SJSA1 (cell line): ENCODE data around the gene TBC1D3D. TPM values are rescaled to one million over a fixed set of nuclear protein-coding genes. Genes with fewer than 3 reads are reported as not detected.
"Not testable (repeated sequence)": the region's sequence is repeated elsewhere in the genome, so short reads cannot be mapped to it uniquely, and the experiment has no call there.

Experiments
- DNase-seq, 2 experiments: peaks; one replicate each; pipeline ENCODE4 v3.0.0-alpha.2; 2015 to 2020; ENCODE audit warnings: low spot score in 2 of 2, low read depth in 1 of 2
- H3K27ac ChIP-seq: fragments of 250-450 bp; sonication (Bioruptor Pico); 2 replicates; pipeline ENCODE4 v1.5.1; 2020; ENCODE audit warnings: mild to moderate bottlenecking, moderate library complexity
- H3K27me3 ChIP-seq: fragments of 250-450 bp; sonication (Bioruptor Pico); replicated peaks from 2 replicates; pipeline ENCODE4 v1.5.1; 2020; ENCODE audit warnings: mild to moderate bottlenecking, moderate library complexity
- H3K36me3 ChIP-seq: fragments of 250-450 bp; sonication (Bioruptor Pico); 2 replicates; pipeline ENCODE4 v1.5.1; 2020; ENCODE audit warnings: mild to moderate bottlenecking
- H3K4me1 ChIP-seq: fragments of 250-450 bp; sonication (Bioruptor Pico); replicated peaks from 2 replicates; pipeline ENCODE4 v1.6.1; 2021; ENCODE audit warnings: mild to moderate bottlenecking
- H3K4me3 ChIP-seq: fragments of 250-450 bp; sonication (Bioruptor Pico); 2 replicates; pipeline ENCODE4 v1.5.1; 2020; ENCODE audit warnings: mild to moderate bottlenecking
- H3K9me3 ChIP-seq: fragments of 250-450 bp; sonication (Bioruptor Pico); replicated peaks from 2 replicates; pipeline ENCODE4 v1.5.1; 2020; ENCODE audit warnings: mild to moderate bottlenecking
- total RNA-seq: library from RNA; depleted of rRNA; stranded (reverse); fragments of >200 nt; shearing (Covaris generic); gene quantifications from 2 replicates; pipeline ENCODE4 v1.2.3, GENCODE V29; 2014; rRNA removed

The TBC1D3D gene
- total RNA-seq, result 1.8 TPM in 1 of 2 replicates, not detected in the other

- not testable (repeated sequence) for DNase-seq, H3K27ac ChIP-seq, H3K36me3 ChIP-seq, H3K4me1 ChIP-seq, H3K27me3 ChIP-seq, H3K9me3 ChIP-seq, H3K4me3 ChIP-seq
These were observed at the start of gene TBC1D3D for GRCh38 chr17:38003676-38004075. Gene TBC1D3D (plus strand): TSS chr17:38003976. CDS start chr17:38005561, 1,585 bp downstream.

GRCh38 chr17:37988960-37989359, 14.8 kb upstream of the TBC1D3D start, which contains the start of gene TBC1D3L:
Gene TBC1D3L (minus strand): TSS chr17:37989060. CDS start chr17:37987520, 1,540 bp downstream.
- H3K4me3 ChIP-seq, H3K4me1 ChIP-seq, H3K36me3 ChIP-seq, H3K27me3 ChIP-seq, H3K27ac ChIP-seq, DNase-seq, H3K9me3 ChIP-seq: not testable (repeated sequence)

Other genes starting within 250 kb of the TBC1D3D start
- gene TBC1D3K, start 79.6 kb upstream of the TBC1D3D start, total RNA-seq, result not detected in 2 replicates
- not detected in 2 replicates for gene TBC1D3L, start 14.9 kb upstream of the TBC1D3D start, total RNA-seq
- gene TBC1D3C, start 64.7 kb downstream of the TBC1D3D start, total RNA-seq, result 0.13 TPM in 1 of 2 replicates, not detected in the other
- 0.13 TPM in 1 of 2 replicates, not detected in the other for gene TBC1D3E, start 124.0 kb downstream of the TBC1D3D start, total RNA-seq
- gene TBC1D3, start 188.6 kb downstream of the TBC1D3D start, total RNA-seq, result not detected in 2 replicates